Measurements from ENCODE around the gene HLA-DQB2.

HLA-DQB2 gene

GRCh38 chr6:32744776-32745175 is 18.6 kb downstream of the HLA-DQB2 start:
- DNase-seq = no peak

- DNase-seq = no peak
Observed at GRCh38 chr6:32742374-32742773, 21.0 kb downstream of the HLA-DQB2 start.

- no peak for DNase-seq
Observed at GRCh38 chr6:32741031-32741960, 22.0 kb downstream of the HLA-DQB2 start, which contains the start of gene HLA-DQA2. Gene HLA-DQA2, plus strand, starts transcription at chr6:32741391. Its CDS starts 53 bp downstream, at chr6:32741444.

- no peak for DNase-seq
Observed at GRCh38 chr6:32738126-32738525, 25.2 kb downstream of the HLA-DQB2 start.

- no peak for DNase-seq
Observed at GRCh38 chr6:32718879-32719278, 44.5 kb downstream of the HLA-DQB2 start.

GRCh38 chr6:32716396-32716795 is 46.9 kb downstream of the HLA-DQB2 start:
- no peak for DNase-seq

GRCh38 chr6:32713241-32713640 is 50.1 kb downstream of the HLA-DQB2 start:
- no peak for DNase-seq

GRCh38 chr6:32709625-32710024 is 53.7 kb downstream of the HLA-DQB2 start:
- DNase-seq = no peak

Measured in CD4-positive, alpha-beta T cell treated with Interleukin-15 for 1 hour (primary cell).